Astrocyte (in vitro differentiated cells and primary cell): ENCODE data around the gene KCNMA1.

Experiments
- EZH2 ChIP-seq: IDR thresholded peaks from 2 replicates; pipeline ENCODE4 v1.6.1; 2012; ENCODE audit warnings: mild to moderate bottlenecking, low read length, inconsistent platforms; ENCODE audit not compliant: insufficient read depth
- TF ChIP-seq, protein P1 (sequence below): IDR thresholded peaks from 2 replicates; pipeline ENCODE4 v1.5.1; 2011; ENCODE audit warnings: low read depth, mild to moderate bottlenecking, inconsistent platforms, low read length, moderate library complexity; ENCODE audit not compliant: insufficient read depth

DNA sequence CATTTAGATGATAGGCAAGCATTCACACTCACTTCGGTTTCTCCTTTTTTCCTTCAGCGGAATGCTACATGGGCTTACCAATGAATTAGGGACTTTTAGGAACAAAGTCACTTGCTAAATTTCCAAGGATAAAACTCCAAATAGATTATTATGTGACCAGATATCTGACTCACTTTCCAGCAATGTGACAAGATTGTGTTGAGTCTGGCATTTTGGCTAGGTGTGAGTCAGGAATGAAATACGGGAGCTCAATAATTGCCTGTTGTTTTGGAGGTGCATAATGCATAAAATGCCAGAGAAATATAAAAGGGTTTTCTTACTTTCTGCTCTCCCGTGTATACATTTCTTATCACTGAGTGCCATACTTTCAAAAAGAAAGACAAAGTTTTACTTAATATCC is 721.1 kb downstream of the KCNMA1 start:
- TF ChIP-seq, protein P1, sequence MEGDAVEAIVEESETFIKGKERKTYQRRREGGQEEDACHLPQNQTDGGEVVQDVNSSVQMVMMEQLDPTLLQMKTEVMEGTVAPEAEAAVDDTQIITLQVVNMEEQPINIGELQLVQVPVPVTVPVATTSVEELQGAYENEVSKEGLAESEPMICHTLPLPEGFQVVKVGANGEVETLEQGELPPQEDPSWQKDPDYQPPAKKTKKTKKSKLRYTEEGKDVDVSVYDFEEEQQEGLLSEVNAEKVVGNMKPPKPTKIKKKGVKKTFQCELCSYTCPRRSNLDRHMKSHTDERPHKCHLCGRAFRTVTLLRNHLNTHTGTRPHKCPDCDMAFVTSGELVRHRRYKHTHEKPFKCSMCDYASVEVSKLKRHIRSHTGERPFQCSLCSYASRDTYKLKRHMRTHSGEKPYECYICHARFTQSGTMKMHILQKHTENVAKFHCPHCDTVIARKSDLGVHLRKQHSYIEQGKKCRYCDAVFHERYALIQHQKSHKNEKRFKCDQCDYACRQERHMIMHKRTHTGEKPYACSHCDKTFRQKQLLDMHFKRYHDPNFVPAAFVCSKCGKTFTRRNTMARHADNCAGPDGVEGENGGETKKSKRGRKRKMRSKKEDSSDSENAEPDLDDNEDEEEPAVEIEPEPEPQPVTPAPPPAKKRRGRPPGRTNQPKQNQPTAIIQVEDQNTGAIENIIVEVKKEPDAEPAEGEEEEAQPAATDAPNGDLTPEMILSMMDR: no peak
- TF ChIP-seq EZH2: no peak
